HepG2 (cell line): ENCODE measurements around the gene PPFIA3.

Source experiments
- GLI4 ChIP-seq: sonication (generic); formaldehyde crosslinking; IDR thresholded peaks from 2 replicates; pipeline ENCODE4 v1.5.1; 2020; ENCODE audit warnings: missing genetic modification reagents, mild to moderate bottlenecking, moderate library complexity, borderline replicate concordance
- HCFC1 ChIP-seq: fragments of 150-350 bp; IDR thresholded peaks from 2 replicates; pipeline ENCODE4 v1.6.1; 2014; ENCODE audit warnings: low read depth, low read length
- POLR2AphosphoS5 ChIP-seq: IDR thresholded peaks from 2 replicates; pipeline ENCODE4 v1.6.1; 2012; ENCODE audit warnings: low read depth, low read length
- SP1 ChIP-seq, 2 experiments: fragments of 450-650 bp in 1 of 2; sonication (generic) in 1 of 2; formaldehyde crosslinking in 1 of 2; IDR thresholded peaks; 2 replicates each; pipeline versions ENCODE4 v1.4.0 to v1.6.1; 2016 to 2020; ENCODE audit warnings: missing genetic modification reagents in 1 of 2
- ZBTB40 ChIP-seq, 2 experiments: fragments of 450-650 bp in 1 of 2; sonication (generic) in 1 of 2; formaldehyde crosslinking in 1 of 2; IDR thresholded peaks; 2 replicates each; pipeline versions ENCODE4 v1.6.1 to v1.8.0; 2016 to 2022; ENCODE audit warnings: antibody characterized with exemption in 1 of 2, mild to moderate bottlenecking in 1 of 2, missing genetic modification reagents in 1 of 2
- TF ChIP-seq, protein P1 (sequence below): IDR thresholded peaks from 2 replicates; pipeline ENCODE4 v1.6.1; 2016; ENCODE audit warnings: mild to moderate bottlenecking, missing biosample characterization, missing genetic modification reagents

- TF ChIP-seq POLR2AphosphoS5: no peak
- no peak for TF ChIP-seq ZBTB40 (IDR thresholded peaks at IDR 0.05)
- TF ChIP-seq ZBTB40 (CRISPR knock-in tag; IDR thresholded peaks at IDR 0.05): no peak
- TF ChIP-seq, protein P1, sequence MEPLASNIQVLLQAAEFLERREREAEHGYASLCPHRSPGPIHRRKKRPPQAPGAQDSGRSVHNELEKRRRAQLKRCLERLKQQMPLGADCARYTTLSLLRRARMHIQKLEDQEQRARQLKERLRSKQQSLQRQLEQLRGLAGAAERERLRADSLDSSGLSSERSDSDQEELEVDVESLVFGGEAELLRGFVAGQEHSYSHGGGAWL: no peak
- TF ChIP-seq SP1 (IDR thresholded peaks at IDR 0.05): no peak
- no peak for TF ChIP-seq SP1 (CRISPR knock-in tag; IDR thresholded peaks at IDR 0.05)
- TF ChIP-seq HCFC1: no peak
- TF ChIP-seq GLI4 (CRISPR knock-in tag): no peak
Observed at GRCh38 chr19:49153167-49153809, 33.9 kb downstream of the PPFIA3 start.
